Bladder microvascular endothelial cell (primary cell): ENCODE data around the gene ZNF221. TPM values are rescaled to one million over a fixed set of nuclear protein-coding genes. Genes with fewer than 3 reads are reported as not detected.

Experiments used
- total RNA-seq: library from RNA; depleted of rRNA; stranded (reverse); fragments of >200 nt; gene quantifications from 2 replicates; pipeline ENCODE4 v1.2.3, GENCODE V29; 2014

ZNF221 gene
- 3.2 and 8.1 TPM in 2 replicates for total RNA-seq

GRCh38 chr19:43950834-43951645 is at the start of gene ZNF221:
Gene ZNF221, plus strand, starts transcription at chr19:43951228. Its CDS starts 11,499 bp downstream, at chr19:43962727.

DNA sequence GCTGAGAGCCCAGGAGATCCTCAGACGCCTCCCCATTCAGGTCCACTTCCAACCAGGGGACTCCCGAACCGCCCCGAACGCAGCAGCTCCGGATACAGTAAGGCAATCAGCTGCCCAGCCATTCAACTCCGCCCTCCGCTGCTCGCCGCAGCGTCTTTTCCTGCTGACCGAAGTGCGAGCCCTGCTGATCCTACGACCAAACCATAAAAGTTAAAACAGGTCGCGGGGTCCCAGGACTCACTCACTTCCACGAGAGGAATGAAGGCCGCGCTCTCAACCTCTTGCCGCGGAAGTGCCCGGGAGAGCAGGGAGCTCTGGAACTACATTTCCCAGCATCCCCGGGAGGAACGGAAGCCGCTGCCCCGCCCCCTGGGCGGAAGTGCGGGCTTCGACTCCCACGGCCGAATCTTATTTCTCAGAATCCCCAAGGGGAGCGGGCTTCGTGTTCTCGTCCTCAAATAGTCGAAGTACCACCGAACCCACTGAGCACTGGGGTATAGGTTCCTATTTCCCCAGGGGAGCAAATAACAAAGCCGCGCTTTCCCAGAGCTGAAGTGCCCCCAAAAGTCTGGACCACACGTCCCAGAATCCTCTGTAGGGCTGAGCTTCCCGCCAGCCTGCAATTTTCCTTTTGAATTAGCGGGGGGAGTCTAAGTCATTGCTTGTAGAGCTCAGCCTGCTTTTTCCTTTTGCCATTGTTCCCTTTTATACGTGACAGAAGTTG is 15.9 kb upstream of the ZNF221 start, which contains the start of gene ZNF45:
Gene ZNF45, minus strand, starts transcription at position 298 of the 724 bp plus-strand sequence. CDS start 13,097 bp downstream, outside the sequence.

DNA sequence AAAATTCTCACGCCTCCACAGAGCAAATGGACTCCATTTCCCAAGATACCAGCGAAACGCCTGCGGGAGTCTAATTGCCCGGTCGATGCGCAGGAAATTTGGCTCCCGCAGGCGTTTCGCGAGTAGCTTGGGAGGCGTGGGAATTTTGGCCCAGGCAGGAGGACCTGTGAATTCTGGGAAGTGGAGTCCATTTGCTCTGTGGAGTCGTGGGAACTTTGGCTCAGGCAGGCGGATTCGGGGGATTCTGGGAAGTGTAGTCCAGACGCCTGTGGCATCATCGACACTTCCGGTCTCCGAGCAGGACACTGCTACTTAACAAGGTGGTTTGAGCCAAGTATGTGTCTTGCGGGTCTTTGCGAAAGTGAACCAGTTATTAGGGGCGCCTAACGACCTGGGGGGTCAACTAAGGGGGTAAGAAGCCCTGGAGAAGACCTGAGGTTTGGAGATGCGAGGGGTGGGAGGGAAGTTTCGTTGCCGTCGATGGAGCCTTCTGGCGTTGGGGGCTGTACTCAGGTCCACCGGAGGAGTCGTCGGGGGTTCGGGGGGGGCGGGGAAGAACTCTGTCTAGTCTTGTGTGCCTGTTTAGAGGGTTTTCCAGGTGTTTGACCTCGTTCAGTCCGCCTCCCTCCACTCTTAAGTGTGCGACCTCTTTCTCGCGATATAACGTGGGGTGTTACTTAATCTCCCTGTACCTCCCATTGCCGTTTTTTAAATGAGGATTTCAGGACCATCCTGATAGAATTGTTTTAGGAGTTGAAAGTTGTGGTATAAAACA is 33.1 kb downstream of the ZNF221 start, which contains the start of gene ZNF155:
Gene ZNF155, plus strand, starts transcription at position 277 of the 775 bp plus-strand sequence. CDS start 4,356 bp downstream, outside the sequence.

GRCh38 chr19:44002566-44003460 is 51.8 kb downstream of the ZNF221 start, which contains the start of gene ZNF230:
Gene ZNF230, plus strand, starts transcription at chr19:44002957. Its CDS starts 4,122 bp downstream, at chr19:44007079.

Other genes starting within 250 kb of the ZNF221 start
- gene IRGC, start 235.2 kb upstream of the ZNF221 start, total RNA-seq = not detected in 2 replicates
- gene SMG9, start 196.3 kb upstream of the ZNF221 start, total RNA-seq = 8.4 and 15.9 TPM in 2 replicates
- gene KCNN4, start 170.3 kb upstream of the ZNF221 start, total RNA-seq = 0.38 and 0.65 TPM in 2 replicates
- 0.19 and 0.32 TPM in 2 replicates for gene LYPD5, start 148.8 kb upstream of the ZNF221 start, total RNA-seq
- 5.0 and 12.3 TPM in 2 replicates for gene ZNF283, start 123.9 kb upstream of the ZNF221 start, total RNA-seq
- gene ZNF404, start 67.3 kb upstream of the ZNF221 start, total RNA-seq = 0.16 and 0.69 TPM in 2 replicates
- gene ZNF45, start 15.9 kb upstream of the ZNF221 start, total RNA-seq = 11.5 and 19.4 TPM in 2 replicates
- gene ZNF155, start 33.0 kb downstream of the ZNF221 start, total RNA-seq = 3.9 and 7.8 TPM in 2 replicates
- gene ZNF230, start 51.7 kb downstream of the ZNF221 start, total RNA-seq = 2.1 and 4.5 TPM in 2 replicates
- gene ZNF222, start 74.2 kb downstream of the ZNF221 start, total RNA-seq = 3.6 and 5.9 TPM in 2 replicates
- 2.8 and 6.5 TPM in 2 replicates for gene ZNF223, start 100.8 kb downstream of the ZNF221 start, total RNA-seq
- 2.1 and 3.7 TPM in 2 replicates for gene ZNF284, start 120.9 kb downstream of the ZNF221 start, total RNA-seq
- gene ZNF224, start 143.1 kb downstream of the ZNF221 start, total RNA-seq = 18.9 and 29.8 TPM in 2 replicates
- gene ZNF225, start 162.2 kb downstream of the ZNF221 start, total RNA-seq = 4.0 and 7.1 TPM in 2 replicates
- 6.0 and 16.7 TPM in 2 replicates for gene ZNF234, start 190.3 kb downstream of the ZNF221 start, total RNA-seq
- gene ZNF226, start 213.9 kb downstream of the ZNF221 start, total RNA-seq = 11.7 and 14.4 TPM in 2 replicates